SK-N-SH (cell line): Measurements from ENCODE around the gene CRYBG1.

Source experiments
- ELF1 ChIP-seq: IDR thresholded peaks from 2 replicates; pipeline ENCODE4 v1.4.0; 2012
- FOSL2 ChIP-seq: IDR thresholded peaks from 2 replicates; pipeline ENCODE4 v1.4.0; 2012; ENCODE audit warnings: low read depth, mild to moderate bottlenecking, moderate library complexity, borderline replicate concordance
- POLR2AphosphoS5 ChIP-seq: IDR thresholded peaks from 2 replicates; pipeline ENCODE4 v1.6.1; 2012; ENCODE audit warnings: low read depth, low read length
- RAD21 ChIP-seq: IDR thresholded peaks from 2 replicates; pipeline ENCODE4 v1.6.1; 2012; ENCODE audit warnings: mild to moderate bottlenecking, low read length
- RXRA ChIP-seq: IDR thresholded peaks from 2 replicates; pipeline ENCODE4 v1.4.0; 2012; ENCODE audit warnings: low read depth, mild to moderate bottlenecking, borderline replicate concordance
- SMC3 ChIP-seq: IDR thresholded peaks from 2 replicates; pipeline ENCODE4 v1.6.1; 2012; ENCODE audit warnings: low read depth, low read length, improper control_type of control experiment
- TAF1 ChIP-seq: IDR thresholded peaks from 2 replicates; pipeline ENCODE4 v1.6.1; 2012; ENCODE audit warnings: low read depth, mild to moderate bottlenecking, low read length, moderate library complexity, borderline replicate concordance
- TF ChIP-seq, protein P1 (sequence below): fragments of 200-600 bp; sonication (generic); IDR thresholded peaks from 2 replicates; pipeline ENCODE4 v1.6.1; 2017; ENCODE audit warnings: antibody characterized with exemption, mild to moderate bottlenecking, moderate library complexity
- TF ChIP-seq, protein P2 (sequence below): IDR thresholded peaks from 2 replicates; pipeline ENCODE4 v1.4.0; 2012; ENCODE audit warnings: low read depth
- TF ChIP-seq, protein P3 (sequence below): IDR thresholded peaks from 2 replicates; pipeline ENCODE4 v1.6.1; 2012; ENCODE audit warnings: mild to moderate bottlenecking, low read depth, low read length, moderate library complexity
- TF ChIP-seq, protein P4 (sequence below): IDR thresholded peaks from 2 replicates; pipeline ENCODE4 v1.4.0; 2012; ENCODE audit warnings: low read depth, borderline replicate concordance

DNA sequence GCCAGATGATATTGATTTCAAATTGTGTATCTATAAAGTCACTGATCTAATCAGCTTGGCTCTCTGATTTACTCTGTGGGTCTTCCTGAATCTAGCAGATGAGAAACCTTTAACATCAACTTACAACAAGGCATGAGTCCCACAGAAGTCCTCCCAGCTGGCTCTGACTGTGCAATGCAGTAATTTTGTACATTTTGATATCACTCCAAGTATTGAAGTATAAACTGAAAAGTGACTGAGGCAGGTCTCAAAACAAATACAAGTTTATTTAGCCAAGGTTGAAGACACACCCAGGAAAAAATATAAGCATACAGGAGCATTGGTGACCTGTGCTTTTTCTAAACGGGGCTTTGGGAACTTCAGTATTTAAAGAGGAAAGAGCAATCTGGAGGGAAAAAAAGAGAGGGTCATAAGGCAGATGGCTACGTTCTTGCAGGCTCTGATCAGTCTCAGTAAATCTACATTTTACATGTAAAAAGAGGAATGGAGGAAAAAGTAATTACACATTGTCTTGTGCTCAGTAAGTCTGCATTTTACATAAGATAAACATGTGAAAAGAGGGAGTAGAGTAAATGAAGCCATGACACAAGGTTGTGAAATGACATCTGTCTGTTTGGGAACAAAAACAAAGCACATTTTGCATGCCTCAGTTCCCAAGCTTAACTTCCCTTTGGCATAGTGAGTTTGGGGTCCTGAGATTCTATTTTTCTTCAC, 59.5 kb downstream of the CRYBG1 start:
- TF ChIP-seq, protein P1, sequence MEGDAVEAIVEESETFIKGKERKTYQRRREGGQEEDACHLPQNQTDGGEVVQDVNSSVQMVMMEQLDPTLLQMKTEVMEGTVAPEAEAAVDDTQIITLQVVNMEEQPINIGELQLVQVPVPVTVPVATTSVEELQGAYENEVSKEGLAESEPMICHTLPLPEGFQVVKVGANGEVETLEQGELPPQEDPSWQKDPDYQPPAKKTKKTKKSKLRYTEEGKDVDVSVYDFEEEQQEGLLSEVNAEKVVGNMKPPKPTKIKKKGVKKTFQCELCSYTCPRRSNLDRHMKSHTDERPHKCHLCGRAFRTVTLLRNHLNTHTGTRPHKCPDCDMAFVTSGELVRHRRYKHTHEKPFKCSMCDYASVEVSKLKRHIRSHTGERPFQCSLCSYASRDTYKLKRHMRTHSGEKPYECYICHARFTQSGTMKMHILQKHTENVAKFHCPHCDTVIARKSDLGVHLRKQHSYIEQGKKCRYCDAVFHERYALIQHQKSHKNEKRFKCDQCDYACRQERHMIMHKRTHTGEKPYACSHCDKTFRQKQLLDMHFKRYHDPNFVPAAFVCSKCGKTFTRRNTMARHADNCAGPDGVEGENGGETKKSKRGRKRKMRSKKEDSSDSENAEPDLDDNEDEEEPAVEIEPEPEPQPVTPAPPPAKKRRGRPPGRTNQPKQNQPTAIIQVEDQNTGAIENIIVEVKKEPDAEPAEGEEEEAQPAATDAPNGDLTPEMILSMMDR: no peak
- TF ChIP-seq POLR2AphosphoS5 (no peak), RXRA (no peak), SMC3 (no peak), RAD21 (no peak), TAF1 (no peak), FOSL2 (no peak), ELF1 (no peak)
- TF ChIP-seq, protein P2, sequence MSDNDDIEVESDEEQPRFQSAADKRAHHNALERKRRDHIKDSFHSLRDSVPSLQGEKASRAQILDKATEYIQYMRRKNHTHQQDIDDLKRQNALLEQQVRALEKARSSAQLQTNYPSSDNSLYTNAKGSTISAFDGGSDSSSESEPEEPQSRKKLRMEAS: no peak
- TF ChIP-seq, protein P3, sequence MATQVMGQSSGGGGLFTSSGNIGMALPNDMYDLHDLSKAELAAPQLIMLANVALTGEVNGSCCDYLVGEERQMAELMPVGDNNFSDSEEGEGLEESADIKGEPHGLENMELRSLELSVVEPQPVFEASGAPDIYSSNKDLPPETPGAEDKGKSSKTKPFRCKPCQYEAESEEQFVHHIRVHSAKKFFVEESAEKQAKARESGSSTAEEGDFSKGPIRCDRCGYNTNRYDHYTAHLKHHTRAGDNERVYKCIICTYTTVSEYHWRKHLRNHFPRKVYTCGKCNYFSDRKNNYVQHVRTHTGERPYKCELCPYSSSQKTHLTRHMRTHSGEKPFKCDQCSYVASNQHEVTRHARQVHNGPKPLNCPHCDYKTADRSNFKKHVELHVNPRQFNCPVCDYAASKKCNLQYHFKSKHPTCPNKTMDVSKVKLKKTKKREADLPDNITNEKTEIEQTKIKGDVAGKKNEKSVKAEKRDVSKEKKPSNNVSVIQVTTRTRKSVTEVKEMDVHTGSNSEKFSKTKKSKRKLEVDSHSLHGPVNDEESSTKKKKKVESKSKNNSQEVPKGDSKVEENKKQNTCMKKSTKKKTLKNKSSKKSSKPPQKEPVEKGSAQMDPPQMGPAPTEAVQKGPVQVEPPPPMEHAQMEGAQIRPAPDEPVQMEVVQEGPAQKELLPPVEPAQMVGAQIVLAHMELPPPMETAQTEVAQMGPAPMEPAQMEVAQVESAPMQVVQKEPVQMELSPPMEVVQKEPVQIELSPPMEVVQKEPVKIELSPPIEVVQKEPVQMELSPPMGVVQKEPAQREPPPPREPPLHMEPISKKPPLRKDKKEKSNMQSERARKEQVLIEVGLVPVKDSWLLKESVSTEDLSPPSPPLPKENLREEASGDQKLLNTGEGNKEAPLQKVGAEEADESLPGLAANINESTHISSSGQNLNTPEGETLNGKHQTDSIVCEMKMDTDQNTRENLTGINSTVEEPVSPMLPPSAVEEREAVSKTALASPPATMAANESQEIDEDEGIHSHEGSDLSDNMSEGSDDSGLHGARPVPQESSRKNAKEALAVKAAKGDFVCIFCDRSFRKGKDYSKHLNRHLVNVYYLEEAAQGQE: no peak
- TF ChIP-seq, protein P4, sequence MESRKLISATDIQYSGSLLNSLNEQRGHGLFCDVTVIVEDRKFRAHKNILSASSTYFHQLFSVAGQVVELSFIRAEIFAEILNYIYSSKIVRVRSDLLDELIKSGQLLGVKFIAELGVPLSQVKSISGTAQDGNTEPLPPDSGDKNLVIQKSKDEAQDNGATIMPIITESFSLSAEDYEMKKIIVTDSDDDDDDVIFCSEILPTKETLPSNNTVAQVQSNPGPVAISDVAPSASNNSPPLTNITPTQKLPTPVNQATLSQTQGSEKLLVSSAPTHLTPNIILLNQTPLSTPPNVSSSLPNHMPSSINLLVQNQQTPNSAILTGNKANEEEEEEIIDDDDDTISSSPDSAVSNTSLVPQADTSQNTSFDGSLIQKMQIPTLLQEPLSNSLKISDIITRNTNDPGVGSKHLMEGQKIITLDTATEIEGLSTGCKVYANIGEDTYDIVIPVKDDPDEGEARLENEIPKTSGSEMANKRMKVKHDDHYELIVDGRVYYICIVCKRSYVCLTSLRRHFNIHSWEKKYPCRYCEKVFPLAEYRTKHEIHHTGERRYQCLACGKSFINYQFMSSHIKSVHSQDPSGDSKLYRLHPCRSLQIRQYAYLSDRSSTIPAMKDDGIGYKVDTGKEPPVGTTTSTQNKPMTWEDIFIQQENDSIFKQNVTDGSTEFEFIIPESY: no peak
